Measurements from ENCODE around the gene RIPK3. TPM values are rescaled to one million over a fixed set of nuclear protein-coding genes. Genes with fewer than 3 reads are reported as not detected.
"Not testable (repeated sequence)": the region's sequence is repeated elsewhere in the genome, so short reads cannot be mapped to it uniquely, and the experiment has no call there.

The RIPK3 gene
- polyA plus RNA-seq, 3 donors from 2014 or later = 13.5 to 21.4 (median 16.0) TPM

DNA sequence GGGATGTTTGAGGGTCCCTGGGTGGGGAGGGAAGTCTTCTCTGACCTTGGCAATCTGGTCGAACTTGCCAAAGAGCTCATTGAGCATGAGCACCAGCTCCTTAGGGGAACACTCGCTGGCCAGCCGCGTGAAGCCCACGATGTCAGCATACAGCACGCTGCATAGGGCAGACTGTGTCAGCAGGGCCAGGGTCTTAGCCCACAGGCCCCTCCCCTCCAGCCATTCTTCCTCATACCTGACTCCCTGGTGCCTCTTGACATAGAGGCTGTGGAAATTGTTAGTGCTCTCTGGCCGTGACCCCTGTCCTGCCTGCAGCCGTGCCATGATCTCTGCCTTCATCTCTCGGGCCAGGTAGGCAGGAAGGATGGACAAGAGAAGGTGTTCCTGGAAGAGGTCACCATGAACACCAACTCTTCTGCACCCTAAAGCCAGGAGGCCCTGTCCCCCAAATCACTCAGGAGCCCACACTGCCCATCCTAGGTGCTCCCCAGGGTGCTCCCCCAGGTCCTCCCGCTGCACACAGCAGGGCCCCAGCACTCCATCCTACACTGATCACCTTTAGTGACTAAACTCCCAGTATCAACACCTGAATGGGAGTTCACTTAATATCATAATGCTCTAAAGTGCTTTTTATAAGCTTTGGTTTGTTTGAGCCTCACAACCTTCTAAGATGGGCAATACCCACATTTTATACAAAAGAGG lies 8.7 kb downstream of the RIPK3 start:
- peaks cover 2 to 3% (median 2%) of the 10 kb centered on the region in 3 donors for H3K36me3 Mint-ChIP-seq
- no peaks in the 10 kb centered on the region for H3K9me3 Mint-ChIP-seq
- H3K27ac Mint-ChIP-seq = peak overlapping the region; percentile 88 to 97 (median 90)
- H3K4me3 Mint-ChIP-seq = peak overlapping the region in 1 of 5 donors; percentile 76
- no peak for DNase-seq
- H3K27me3 Mint-ChIP-seq (ENCODE audit: low read depth in 3 of 3) = peaks cover 32 to 41% (median 38%) of the 10 kb centered on the region in 3 donors
- H3K4me1 Mint-ChIP-seq = peaks cover 83 to 89% of the 10 kb centered on the region in 2 donors

DNA sequence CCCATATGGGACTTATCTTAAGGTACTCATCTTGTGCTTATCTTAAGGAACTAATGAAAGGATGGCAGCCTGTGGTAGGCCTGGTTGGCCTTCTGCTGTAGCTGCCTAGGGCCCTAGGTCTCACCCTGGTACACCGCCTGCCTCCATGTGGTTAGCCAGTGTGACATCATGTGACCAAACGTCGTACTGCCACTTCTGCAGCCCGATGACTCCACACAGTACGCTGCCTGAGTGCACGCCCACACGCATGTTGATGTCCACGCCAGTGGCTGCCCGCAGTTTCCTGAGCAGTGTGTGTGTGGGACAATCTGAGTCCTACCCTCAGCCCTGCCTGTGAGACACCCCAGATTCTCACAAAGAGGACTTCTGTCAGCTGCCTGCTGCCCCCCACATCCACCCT lies 10.1 kb downstream of the RIPK3 start:
- Mint-ChIP-seq H3K27me3 (ENCODE audit: low read depth in 3 of 3) (peaks cover 28 to 39% (median 30%) of the 10 kb centered on the region in 3 donors), H3K27ac (peak overlapping the region; percentile 84 to 97 (median 90)), H3K36me3 (no peaks in the 10 kb centered on the region), H3K4me3 (peak overlapping the region; percentile 60 to 83 (median 76)), H3K9me3 (no peaks in the 10 kb centered on the region), H3K4me1 (peaks cover 75 to 85% of the 10 kb centered on the region in 2 donors)
- peak; percentile 96 to 97 (median 96) for DNase-seq

DNA sequence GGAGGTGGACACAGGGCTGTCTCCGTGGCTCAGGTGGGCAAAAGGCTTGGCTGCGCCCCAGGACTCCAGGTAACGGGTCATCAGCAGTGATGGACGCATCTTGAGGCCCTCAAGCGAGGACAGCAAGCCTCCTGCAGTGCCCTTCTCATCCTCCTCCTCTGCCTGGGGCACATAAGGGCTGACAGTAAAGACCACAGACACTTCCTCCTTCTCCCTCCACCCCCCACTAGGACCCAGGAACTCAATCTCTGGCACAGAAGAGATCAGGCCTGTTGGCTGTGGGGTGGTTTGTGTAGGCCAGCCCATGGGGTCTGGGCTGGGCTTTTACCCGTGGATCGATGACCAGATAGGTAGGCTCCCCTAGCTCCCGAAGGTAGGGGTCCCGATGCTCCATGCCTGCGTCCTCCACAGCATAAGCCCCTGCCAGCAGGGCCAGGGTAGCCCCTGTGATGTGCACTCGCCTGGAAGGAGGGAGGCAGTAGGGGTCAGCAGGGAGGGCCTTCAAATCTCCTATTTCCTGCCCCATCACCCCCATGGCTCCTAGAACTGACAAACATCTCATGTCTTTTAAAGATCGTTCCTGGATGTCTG lies 10.6 kb downstream of the RIPK3 start:
- Mint-ChIP-seq H3K4me1 (peaks cover 72 to 81% of the 10 kb centered on the region in 2 donors), H3K36me3 (no peaks in the 10 kb centered on the region), H3K27me3 (ENCODE audit: low read depth in 3 of 3) (peaks cover 27 to 39% (median 32%) of the 10 kb centered on the region in 3 donors), H3K9me3 (no peaks in the 10 kb centered on the region), H3K27ac (peak overlapping the region; percentile 84 to 97 (median 90)), H3K4me3 (peak overlapping the region; percentile 60 to 83 (median 76))
- no peak for DNase-seq

DNA sequence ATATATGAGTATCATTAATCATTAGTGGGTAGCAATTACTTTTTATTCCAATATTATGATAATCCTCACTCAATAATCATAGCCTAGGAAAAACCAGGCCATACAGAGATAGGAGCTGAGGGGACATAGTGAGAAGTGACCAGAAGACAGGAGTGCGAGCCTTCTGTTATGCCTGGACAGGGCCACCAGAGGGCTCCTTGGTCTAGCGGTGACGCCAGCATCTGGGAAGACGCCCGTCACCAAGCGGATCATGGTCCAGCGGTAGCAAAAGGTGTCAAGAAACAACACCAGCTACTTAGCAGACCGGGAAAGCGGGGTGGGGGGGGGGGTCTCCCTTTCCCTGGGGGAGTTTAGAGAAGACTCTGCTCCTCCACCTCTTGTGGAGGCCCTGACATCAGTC lies 11.9 kb downstream of the RIPK3 start:
- peak; percentile 38 to 49 (median 48) for DNase-seq
- peaks cover 22 to 38% (median 25%) of the 10 kb centered on the region in 3 donors for H3K27me3 Mint-ChIP-seq (ENCODE audit: low read depth in 3 of 3)
- peak overlapping the region in 4 of 5 donors; percentile 38 to 65 (median 42) for H3K4me3 Mint-ChIP-seq

DNA sequence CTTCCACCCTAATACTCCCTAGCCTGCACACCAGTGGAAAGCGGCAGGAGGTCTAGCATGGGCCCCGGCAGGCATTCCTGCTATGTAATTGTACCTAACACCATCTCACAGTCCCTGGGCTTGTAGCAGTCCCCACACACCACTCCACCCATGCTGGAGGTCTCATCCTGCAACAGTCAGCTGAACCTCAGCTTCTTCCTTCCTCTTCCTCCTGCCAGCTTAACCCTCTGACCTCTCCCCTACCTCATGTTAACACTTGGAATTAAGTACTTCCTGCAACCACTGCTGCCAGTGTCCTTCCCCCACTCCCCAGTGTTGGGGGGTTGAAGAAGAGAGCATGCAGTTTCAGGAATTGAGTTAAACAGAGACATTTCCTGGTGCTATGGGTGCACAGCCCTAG lies 12.5 kb downstream of the RIPK3 start:
- DNase-seq = peak in 1 of 3 donors; percentile 8
- peaks cover 54 to 62% of the 10 kb centered on the region in 2 donors for H3K4me1 Mint-ChIP-seq
- peak overlapping the region in 5 of 6 donors; percentile 86 to 92 (median 90) for H3K27ac Mint-ChIP-seq
- peak overlapping the region; percentile 25 to 76 (median 67) for H3K4me3 Mint-ChIP-seq
- no peaks in the 10 kb centered on the region for H3K36me3 Mint-ChIP-seq
- H3K27me3 Mint-ChIP-seq (ENCODE audit: low read depth in 3 of 3) = peaks cover 20 to 34% (median 24%) of the 10 kb centered on the region in 3 donors
- H3K9me3 Mint-ChIP-seq = no peaks in the 10 kb centered on the region

More for the DNA sequence above, 11.9 kb downstream of the RIPK3 start:
- not testable (repeated sequence) for H3K9me3 Mint-ChIP-seq, H3K36me3 Mint-ChIP-seq
- H3K4me1 Mint-ChIP-seq = peaks cover 60 to 68% of the 10 kb centered on the region in 2 donors
- H3K27ac Mint-ChIP-seq = peak overlapping the region; percentile 60 to 94 (median 90)

DNA sequence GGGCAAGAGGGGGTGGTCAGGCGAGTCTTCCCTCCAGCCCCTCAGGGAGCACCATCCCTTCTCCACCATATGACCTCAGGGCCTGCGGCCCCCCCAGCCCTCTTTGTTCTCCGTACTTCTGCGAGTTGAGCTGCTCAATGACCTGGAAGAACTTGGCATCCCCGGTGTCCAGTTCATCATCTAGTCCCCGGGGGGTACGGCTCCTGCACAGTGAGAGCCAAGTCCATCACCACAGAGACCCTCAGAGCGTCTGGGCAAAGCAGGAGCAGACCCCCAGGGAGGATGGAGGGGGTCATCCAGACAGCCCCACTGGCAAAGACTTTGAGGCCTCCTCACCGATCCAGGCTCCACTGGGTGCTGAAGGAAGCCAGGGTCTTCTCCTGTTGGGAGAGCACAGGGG lies 13.8 kb downstream of the RIPK3 start:
- peak overlapping the region in 1 of 6 donors; percentile 71 for H3K27ac Mint-ChIP-seq
- DNase-seq = no peak

DNA sequence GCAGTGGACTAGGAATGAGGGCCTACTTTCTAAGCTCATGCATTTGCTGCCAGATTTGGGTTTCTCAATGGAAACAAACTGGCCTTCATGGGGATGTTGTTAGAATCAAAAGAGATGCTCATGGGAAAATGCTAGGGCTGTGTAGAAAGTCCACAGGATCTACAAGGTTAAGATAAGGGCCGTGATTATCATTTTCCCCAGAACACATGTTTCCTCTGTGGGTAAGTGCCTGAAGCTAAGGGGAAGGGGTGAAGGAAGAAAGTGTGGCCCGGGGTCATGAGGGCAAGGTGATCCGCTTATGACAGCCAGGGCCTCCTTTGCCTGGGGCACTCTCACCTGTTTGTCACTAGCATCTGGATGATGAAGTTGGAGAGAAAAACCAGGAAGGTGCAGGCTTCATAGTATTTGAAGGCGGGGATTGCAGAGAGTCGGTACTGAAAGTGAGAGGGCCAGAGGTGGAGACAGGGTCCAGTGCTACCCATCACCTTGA lies 14.7 kb downstream of the RIPK3 start:
- Mint-ChIP-seq H3K9me3 (no peaks in the 10 kb centered on the region), H3K27me3 (ENCODE audit: low read depth in 3 of 3) (peaks cover 12 to 27% (median 16%) of the 10 kb centered on the region in 3 donors), H3K36me3 (peaks cover 0 to 7% (median 0%) of the 10 kb centered on the region in 3 donors), H3K27ac (peak overlapping the region in 3 of 6 donors; percentile 53 to 82 (median 75)), H3K4me1 (peaks cover 31 to 40% of the 10 kb centered on the region in 2 donors), H3K4me3 (no peak overlapping the region)
- DNase-seq = no peak

More for the DNA sequence above, 13.8 kb downstream of the RIPK3 start:
- Mint-ChIP-seq H3K27me3 (ENCODE audit: low read depth in 3 of 3) (peaks cover 11 to 31% (median 16%) of the 10 kb centered on the region in 3 donors), H3K9me3 (no peaks in the 10 kb centered on the region), H3K36me3 (peaks cover 0 to 4% (median 0%) of the 10 kb centered on the region in 3 donors), H3K4me3 (no peak overlapping the region), H3K4me1 (peaks cover 40 to 49% of the 10 kb centered on the region in 2 donors)

DNA sequence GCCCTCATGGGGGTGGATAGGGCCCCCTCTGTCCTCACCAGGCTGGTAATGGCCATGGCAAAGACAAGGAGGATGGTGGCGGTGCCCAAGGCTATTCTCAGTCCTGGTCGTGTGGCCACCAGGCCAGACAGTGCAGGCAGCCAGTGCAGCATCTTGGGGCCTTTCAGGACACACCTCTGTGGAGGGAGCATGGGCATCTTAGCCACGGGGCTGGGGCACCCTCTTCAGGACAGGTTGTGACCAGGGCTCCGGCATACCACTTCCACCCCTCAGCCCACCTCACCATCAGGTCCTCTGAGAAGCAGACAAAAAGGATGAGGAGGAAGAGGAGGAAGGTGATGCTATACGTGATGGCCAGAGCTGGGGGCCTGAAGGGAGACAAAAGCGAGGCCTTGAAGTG lies 15.8 kb downstream of the RIPK3 start:
- H3K27me3 Mint-ChIP-seq (ENCODE audit: low read depth in 3 of 3) = peaks cover 6 to 22% (median 6%) of the 10 kb centered on the region in 3 donors
- H3K4me1 Mint-ChIP-seq = peaks cover 21 to 32% of the 10 kb centered on the region in 2 donors
- DNase-seq = no peak
- no peaks in the 10 kb centered on the region for H3K9me3 Mint-ChIP-seq
- no peak overlapping the region for H3K4me3 Mint-ChIP-seq
- H3K36me3 Mint-ChIP-seq = peaks cover 0 to 9% (median 0%) of the 10 kb centered on the region in 3 donors
- H3K27ac Mint-ChIP-seq = peak overlapping the region in 1 of 6 donors; percentile 28

DNA sequence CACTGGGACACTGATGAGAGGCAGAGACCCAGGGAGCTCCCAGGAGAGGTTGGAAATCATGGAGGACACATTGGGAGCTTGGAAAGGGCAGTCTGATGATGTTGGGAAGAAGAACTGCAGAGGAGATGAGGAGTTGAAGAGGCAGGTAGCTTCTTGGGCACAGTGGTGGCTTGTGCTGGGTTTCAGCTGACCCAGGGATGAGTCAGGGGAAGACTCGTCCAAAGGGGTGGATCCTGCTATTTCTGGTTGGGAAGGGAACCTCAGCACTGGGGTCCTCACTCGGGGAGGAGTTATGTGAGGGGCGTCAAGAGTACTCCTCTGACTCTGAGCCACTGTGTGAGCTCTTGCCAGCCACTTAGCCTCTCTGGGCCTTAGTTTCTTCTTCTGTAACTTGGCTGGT lies 16.4 kb downstream of the RIPK3 start:
- no peak overlapping the region for H3K4me3 Mint-ChIP-seq
- H3K27ac Mint-ChIP-seq = peak overlapping the region in 1 of 6 donors; percentile 70
- H3K27me3 Mint-ChIP-seq (ENCODE audit: low read depth in 3 of 3) = peaks cover 5 to 23% (median 5%) of the 10 kb centered on the region in 3 donors
- H3K4me1 Mint-ChIP-seq = peaks cover 14 to 25% of the 10 kb centered on the region in 2 donors
- H3K9me3 Mint-ChIP-seq = no peaks in the 10 kb centered on the region
- H3K36me3 Mint-ChIP-seq = peaks cover 0 to 9% (median 0%) of the 10 kb centered on the region in 3 donors
- DNase-seq = no peak

DNA sequence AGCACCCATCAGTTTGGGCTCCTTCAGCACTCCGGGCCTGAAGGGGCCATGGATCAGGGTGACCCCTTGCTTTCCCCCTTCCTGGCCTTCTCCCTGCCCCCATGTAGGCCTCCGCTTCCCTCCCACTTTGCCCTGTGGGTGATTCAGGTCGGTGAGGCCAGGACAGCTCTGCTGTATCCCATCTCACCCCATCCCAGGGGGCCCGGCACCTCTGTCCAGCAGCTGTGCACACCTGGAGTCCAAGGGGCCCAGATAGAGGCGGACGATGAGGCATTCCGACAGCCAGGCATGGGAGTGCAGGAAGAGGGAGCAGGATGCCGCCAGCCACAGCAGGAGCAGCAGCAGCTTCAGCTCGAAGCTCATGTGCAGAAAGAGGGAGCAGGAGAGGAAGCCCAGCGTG lies 17.1 kb downstream of the RIPK3 start:
- no peak for DNase-seq
- H3K9me3 Mint-ChIP-seq = no peaks in the 10 kb centered on the region
- peaks cover 0 to 9% (median 4%) of the 10 kb centered on the region in 3 donors for H3K36me3 Mint-ChIP-seq
- no peak overlapping the region for H3K4me3 Mint-ChIP-seq
- H3K4me1 Mint-ChIP-seq = peaks cover 12 to 18% of the 10 kb centered on the region in 2 donors
- H3K27ac Mint-ChIP-seq = peak overlapping the region in 1 of 6 donors; percentile 31
- H3K27me3 Mint-ChIP-seq (ENCODE audit: low read depth in 3 of 3) = peaks cover 4 to 23% (median 5%) of the 10 kb centered on the region in 3 donors

DNA sequence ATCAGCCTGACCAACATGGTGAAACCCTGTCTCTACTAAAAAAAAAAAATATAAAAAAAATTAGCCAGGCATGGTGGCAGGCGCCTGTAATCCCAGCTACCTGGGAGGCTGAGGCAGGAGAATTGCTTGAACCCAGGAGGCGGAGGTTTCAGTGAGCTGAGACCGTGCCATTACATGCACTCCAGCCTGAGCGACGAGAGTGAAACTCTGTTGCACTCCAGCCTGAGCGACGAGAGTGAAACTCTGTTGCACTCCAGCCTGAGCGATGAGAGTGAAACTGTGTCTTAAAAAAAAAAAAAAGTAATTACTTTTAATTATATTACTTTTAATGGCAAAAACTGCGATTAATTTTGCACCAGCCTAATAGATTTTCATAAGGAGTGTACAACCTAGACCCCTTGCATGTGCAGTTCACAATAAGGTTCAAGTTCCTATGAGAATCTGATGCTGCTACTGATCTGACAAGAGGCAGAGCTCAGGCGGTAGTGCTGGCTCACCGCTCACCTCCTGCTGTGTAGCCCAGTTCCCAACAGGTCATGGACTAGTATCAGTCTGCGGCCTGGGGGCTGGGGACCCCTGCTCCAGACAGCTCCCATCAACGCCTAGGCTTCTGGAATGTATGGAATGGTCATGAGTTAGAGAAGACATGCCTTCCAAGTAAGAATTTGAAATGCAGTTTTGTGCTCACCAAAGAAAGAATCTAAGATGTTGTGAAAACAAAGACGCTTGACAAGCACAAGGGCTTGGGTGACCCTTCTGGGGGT lies 18.4 kb downstream of the RIPK3 start:
- H3K27me3 Mint-ChIP-seq (ENCODE audit: low read depth in 3 of 3) = peaks cover 5 to 19% (median 7%) of the 10 kb centered on the region in 3 donors
- H3K4me3 Mint-ChIP-seq = no peak overlapping the region
- H3K27ac Mint-ChIP-seq = no peak overlapping the region
- no peak for DNase-seq
- H3K36me3 Mint-ChIP-seq = peaks cover 4 to 15% (median 9%) of the 10 kb centered on the region in 3 donors
- peaks cover 13 to 14% of the 10 kb centered on the region in 2 donors for H3K4me1 Mint-ChIP-seq
- no peaks in the 10 kb centered on the region for H3K9me3 Mint-ChIP-seq

DNA sequence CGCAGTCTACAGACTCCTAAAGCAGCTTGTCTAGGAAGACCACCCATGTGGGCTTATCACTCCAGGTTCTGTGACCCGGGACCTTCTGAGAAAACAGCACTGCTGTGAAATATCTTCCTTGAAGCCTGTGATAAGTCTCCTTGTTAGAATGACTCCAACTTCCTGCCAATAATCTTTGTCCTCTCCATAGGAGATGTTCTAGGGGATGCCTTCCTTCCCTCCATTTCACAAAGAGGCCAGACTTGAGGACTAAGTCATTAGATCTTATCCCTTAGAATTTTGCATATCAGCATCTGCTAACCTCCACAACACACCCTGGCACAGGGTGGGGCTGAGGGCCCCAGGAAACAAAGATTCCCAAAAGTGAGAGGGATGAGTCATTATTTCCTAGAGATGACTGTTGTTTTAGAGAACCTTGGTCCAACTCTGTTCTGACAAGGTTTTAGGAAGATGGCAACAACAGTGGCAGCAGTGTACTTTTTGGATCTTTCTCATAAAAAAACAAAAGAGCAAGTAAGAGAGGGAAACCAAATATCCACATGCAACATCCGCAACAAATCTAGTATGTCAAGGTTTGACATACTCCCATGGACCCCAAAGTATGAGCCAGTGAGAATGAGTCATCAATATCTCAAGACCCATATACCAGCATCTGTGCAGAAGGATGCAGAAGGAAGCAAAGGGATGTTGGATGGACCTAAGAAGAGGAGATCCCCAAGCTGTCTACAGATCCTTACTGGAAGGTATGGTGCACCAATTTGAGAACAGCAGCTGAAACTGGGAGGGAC lies 22.5 kb downstream of the RIPK3 start:
- DNase-seq = no peak
- Mint-ChIP-seq H3K9me3 (no peaks in the 10 kb centered on the region), H3K4me1 (peaks cover 44 to 49% of the 10 kb centered on the region in 2 donors), H3K27ac (peak overlapping the region in 4 of 6 donors; percentile 7 to 56 (median 38)), H3K27me3 (ENCODE audit: low read depth in 3 of 3) (peaks cover 9 to 21% (median 17%) of the 10 kb centered on the region in 3 donors), H3K36me3 (peaks cover 4 to 15% (median 9%) of the 10 kb centered on the region in 3 donors), H3K4me3 (no peak overlapping the region)

DNA sequence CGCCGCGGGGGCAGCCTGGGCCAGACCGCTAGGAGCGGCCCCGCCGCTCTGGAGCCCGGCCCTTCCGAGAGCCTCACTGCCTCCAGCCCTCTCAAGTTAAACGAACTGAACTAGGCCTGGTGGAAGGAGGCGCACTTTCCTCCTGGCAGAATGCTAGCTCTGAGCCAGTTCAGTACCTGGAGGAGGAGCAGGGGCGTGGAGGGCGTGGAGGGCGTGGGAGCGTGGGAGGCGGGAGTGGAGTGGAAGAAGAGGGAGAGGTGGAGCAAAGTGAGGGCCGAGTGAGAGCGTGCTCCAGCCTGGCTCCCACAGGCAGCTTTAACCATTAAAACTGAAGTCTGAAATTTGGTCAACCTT lies 23.2 kb downstream of the RIPK3 start:
- Mint-ChIP-seq H3K4me1 (peaks cover 51 to 57% of the 10 kb centered on the region in 2 donors), H3K36me3 (peaks cover 4 to 12% (median 9%) of the 10 kb centered on the region in 3 donors), H3K27ac (no peak overlapping the region), H3K4me3 (no peak overlapping the region), H3K9me3 (no peaks in the 10 kb centered on the region), H3K27me3 (ENCODE audit: low read depth in 3 of 3) (peaks cover 9 to 20% (median 19%) of the 10 kb centered on the region in 3 donors)
- DNase-seq = no peak
